HG03432 (cell line): ENCODE measurements around the gene IBTK.
"Not testable (repeated sequence)": the region's sequence is repeated elsewhere in the genome, so short reads cannot be mapped to it uniquely, and the experiment has no call there.

Experiments used
- ATAC-seq: cut with Tn5 transposase; IDR thresholded peaks from one replicate; pipeline ENCODE4 v1.9.1; 2021; ENCODE audit warnings: mild to moderate bottlenecking, moderate library complexity; ENCODE audit not compliant: unreplicated experiment

IBTK gene

GRCh38 chr6:82248273-82248735 is 760 bp upstream of the IBTK start:
- peak; percentile 53 for ATAC-seq

- ATAC-seq = peak; percentile 44
Observed at GRCh38 chr6:82246802-82247504, 591 bp downstream of the IBTK start.

- no peak for ATAC-seq
Observed at GRCh38 chr6:82246370-82246769, 1.2 kb downstream of the IBTK start.

- ATAC-seq = no peak
Observed at GRCh38 chr6:82245376-82245775, 2.2 kb downstream of the IBTK start.

- ATAC-seq = no peak
Observed at GRCh38 chr6:82243884-82244283, 3.7 kb downstream of the IBTK start.

- no peak for ATAC-seq
Observed at GRCh38 chr6:82240186-82240585, 7.4 kb downstream of the IBTK start.

GRCh38 chr6:82239597-82239996 is 7.9 kb downstream of the IBTK start:
- no peak for ATAC-seq

GRCh38 chr6:82237013-82237412 is 10.5 kb downstream of the IBTK start:
- ATAC-seq = no peak

- peak; percentile 95 for ATAC-seq
Observed at GRCh38 chr6:82227770-82228169, 19.8 kb downstream of the IBTK start.

GRCh38 chr6:82220167-82220566 is 27.4 kb downstream of the IBTK start:
- ATAC-seq = no peak

GRCh38 chr6:82217018-82217586 is 30.4 kb downstream of the IBTK start:
- peak; percentile 93 for ATAC-seq

- no peak for ATAC-seq
Observed at GRCh38 chr6:82216549-82216948, 31.0 kb downstream of the IBTK start.

- ATAC-seq = no peak
Observed at GRCh38 chr6:82211326-82211725, 36.2 kb downstream of the IBTK start.

- no peak for ATAC-seq
Observed at GRCh38 chr6:82208913-82209312, 38.6 kb downstream of the IBTK start.

- ATAC-seq = no peak
Observed at GRCh38 chr6:82205930-82206392, 41.6 kb downstream of the IBTK start.

GRCh38 chr6:82204020-82204419 is 43.5 kb downstream of the IBTK start:
- ATAC-seq = no peak

- no peak for ATAC-seq
Observed at GRCh38 chr6:82197784-82198183, 49.8 kb downstream of the IBTK start.

- not testable (repeated sequence) for ATAC-seq
Observed at GRCh38 chr6:82197245-82197644, 50.3 kb downstream of the IBTK start.

GRCh38 chr6:82196161-82196560 is 51.4 kb downstream of the IBTK start:
- no peak for ATAC-seq

- no peak for ATAC-seq
Observed at GRCh38 chr6:82195619-82196018, 51.9 kb downstream of the IBTK start.

GRCh38 chr6:82185948-82186535 is 61.5 kb downstream of the IBTK start:
- ATAC-seq = no peak

GRCh38 chr6:82183642-82184282 is 63.8 kb downstream of the IBTK start:
- no peak for ATAC-seq
